ENCODE data around the gene ANKS3. TPM values are rescaled to one million over a fixed set of nuclear protein-coding genes. Genes with fewer than 3 reads are reported as not detected.

Gene ANKS3
- total RNA-seq, 2 experiments from 2014 or later, result 10.0 to 10.2 TPM

DNA sequence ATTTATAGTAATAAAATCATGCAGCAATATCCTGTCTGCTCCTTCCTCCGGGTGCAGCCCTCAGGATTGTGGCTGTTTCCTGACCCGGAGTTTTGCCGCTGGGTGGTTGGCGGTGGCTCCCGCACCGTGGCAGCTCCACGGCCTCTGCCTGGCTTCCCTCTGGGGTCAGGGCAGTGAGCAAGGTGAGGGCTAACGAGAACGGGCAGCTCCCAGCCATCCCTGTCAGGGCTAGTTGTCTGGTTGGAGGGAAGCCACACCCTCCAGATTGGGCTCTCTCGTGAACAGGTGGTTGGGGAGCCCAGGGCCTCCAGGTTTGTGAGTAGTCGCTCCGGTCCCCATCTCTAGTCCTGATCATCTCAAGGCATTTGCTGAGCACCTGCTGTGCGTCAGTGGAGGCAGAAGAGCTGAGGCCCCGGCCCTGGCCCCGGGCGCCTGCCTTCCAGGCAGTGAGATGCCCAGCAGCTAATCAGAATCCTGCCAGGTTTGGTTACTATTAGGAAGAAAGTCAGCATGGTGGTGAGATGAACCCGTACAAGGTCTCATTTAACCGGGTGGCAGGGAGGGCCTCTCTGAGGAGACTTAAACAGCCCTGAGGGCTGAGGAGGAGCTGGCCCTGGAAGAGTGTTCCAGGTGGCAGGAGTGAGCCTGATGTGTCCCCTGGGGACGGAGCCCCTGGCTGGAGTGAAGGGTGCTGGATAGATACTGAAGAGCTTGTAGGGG, 43.0 kb downstream of the ANKS3 start:
- Mint-ChIP-seq H3K27ac (peak overlapping the region; percentile 38), H3K36me3 (ENCODE audit: low read depth) (no peaks in the 10 kb centered on the region), H3K9me3 (no peaks in the 10 kb centered on the region), H3K27me3 (no peaks in the 10 kb centered on the region), H3K4me3 (peak overlapping the region; percentile 34), H3K4me1 (peaks cover 18% of the 10 kb centered on the region)
- CTCF ChIA-PET, result interaction anchor here (0.8 kb wide), 1 partner anchor 8 kb away, joined by 3 read pairs; no protein-coding TSS in a partner anchor
- POLR2A ChIA-PET, result interaction anchor here (0.9 to 1.4 kb wide), 2 partner anchors 10 to 74 kb away, joined by 4 to 5 read pairs; no protein-coding TSS in a partner anchor
- DNase-seq, result no peak

DNA sequence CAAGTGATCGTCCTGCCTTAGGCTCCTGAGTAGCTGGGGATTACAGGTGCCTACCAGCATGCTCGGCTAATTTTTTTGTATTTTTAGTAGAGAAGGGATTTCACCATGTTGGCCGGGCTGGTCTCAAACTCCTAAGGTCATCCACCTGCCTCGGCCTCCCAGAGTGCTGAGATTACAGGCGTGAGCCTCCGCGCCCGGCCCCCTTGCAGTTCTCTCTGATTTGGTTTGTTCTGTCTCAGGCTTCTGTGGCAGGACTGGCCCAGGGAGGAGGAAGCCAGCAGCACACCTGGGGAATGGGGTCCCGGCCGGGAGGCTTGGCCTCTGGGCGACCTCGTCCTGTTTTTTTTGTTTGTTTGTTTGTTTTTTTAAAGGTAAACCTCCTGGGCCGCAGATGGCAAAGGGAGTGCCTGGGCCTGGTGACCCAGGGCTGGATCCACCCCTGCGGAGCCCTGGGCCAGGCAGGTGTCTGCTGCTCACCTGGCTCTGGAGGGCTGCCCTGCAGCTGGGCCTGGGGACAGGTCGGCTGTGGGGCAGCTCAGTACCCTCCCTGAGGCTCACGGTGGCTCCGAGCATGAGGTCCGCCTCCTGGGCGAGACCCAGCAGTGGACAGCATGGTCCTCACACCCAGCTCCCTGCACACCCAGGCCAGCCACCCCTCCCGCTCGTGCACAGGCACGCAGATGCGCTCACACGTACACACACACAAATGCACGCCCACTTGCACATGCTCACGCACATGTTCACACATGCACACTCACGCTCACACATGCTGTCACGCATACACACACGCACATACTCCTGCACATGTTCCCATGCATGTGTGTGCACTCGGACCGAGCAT, 44.0 kb downstream of the ANKS3 start:
- DNase-seq, result no peak
- Mint-ChIP-seq H3K9me3 (no peaks in the 10 kb centered on the region), H3K27me3 (no peaks in the 10 kb centered on the region), H3K4me3 (no peak overlapping the region), H3K36me3 (ENCODE audit: low read depth) (no peaks in the 10 kb centered on the region), H3K4me1 (peaks cover 11% of the 10 kb centered on the region), H3K27ac (no peak overlapping the region)
- ChIA-PET CTCF (no interaction called here), POLR2A (interaction anchor here (1.4 kb wide), 1 partner anchor 73 kb away, joined by 5 read pairs; no protein-coding TSS in a partner anchor)

- H3K27me3 Mint-ChIP-seq, result no peaks in the 10 kb centered on the region
- ChIA-PET POLR2A (no interaction called here), CTCF (no interaction called here)
- DNase-seq, result no peak
- no peaks in the 10 kb centered on the region for H3K9me3 Mint-ChIP-seq
- H3K27ac Mint-ChIP-seq, result no peak overlapping the region
- H3K36me3 Mint-ChIP-seq (ENCODE audit: low read depth), result peaks cover 3% of the 10 kb centered on the region
- H3K4me3 Mint-ChIP-seq, result no peak overlapping the region
- peaks cover 6% of the 10 kb centered on the region for H3K4me1 Mint-ChIP-seq
Measured at GRCh38 chr16:4689091-4689671, 44.9 kb downstream of the ANKS3 start.

- POLR2A ChIA-PET, result no interaction called here
- H3K27ac Mint-ChIP-seq, result no peak overlapping the region
Measured at GRCh38 chr16:4688674-4689045, 45.4 kb downstream of the ANKS3 start.

DNA sequence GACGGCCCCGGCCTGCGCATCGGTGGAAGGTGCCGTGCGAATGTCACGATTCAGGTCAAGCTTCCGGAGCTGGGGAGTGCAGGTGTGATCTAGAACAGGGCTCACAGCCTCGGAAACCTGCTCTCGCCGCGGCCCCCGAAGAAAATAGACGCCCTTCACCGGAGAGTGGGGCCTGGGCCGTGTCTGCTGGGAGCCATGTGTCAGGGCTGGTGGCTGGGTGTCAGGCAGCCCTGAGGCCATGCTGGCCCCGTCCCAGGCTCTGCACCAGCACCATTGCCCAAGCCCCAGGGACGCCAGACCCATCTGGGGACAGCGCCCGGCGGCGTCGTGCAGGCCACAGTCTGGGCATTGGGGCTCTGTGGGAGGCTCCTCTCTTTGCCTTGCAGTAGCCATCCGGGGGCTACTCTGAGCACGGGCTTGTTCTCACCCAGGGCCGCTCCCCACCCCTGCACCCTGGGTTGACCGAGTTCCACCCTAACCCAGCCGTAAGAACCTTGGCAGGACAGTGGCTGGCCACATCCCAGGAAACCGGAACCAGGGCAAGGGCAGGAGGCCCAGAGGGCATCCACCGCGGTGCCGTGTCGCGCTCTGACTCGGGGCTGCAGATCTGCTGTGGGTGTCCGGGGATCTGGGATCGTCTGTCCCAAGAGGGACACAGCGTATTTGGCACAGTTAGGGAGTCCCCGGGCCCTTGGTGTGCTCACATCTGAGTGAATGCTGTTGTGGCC, 46.0 kb downstream of the ANKS3 start:
- POLR2A ChIA-PET, result no interaction called here
- H3K4me1 Mint-ChIP-seq, result peaks cover 6% of the 10 kb centered on the region
- no peak overlapping the region for H3K4me3 Mint-ChIP-seq
- no peak overlapping the region for H3K27ac Mint-ChIP-seq
- H3K9me3 Mint-ChIP-seq, result no peaks in the 10 kb centered on the region
- no peak for DNase-seq
- CTCF ChIA-PET, result no interaction called here
- peaks cover 4% of the 10 kb centered on the region for H3K36me3 Mint-ChIP-seq (ENCODE audit: low read depth)
- H3K27me3 Mint-ChIP-seq, result no peaks in the 10 kb centered on the region

More at GRCh38 chr16:4688674-4689045, 45.4 kb downstream of the ANKS3 start:
- Mint-ChIP-seq H3K36me3 (ENCODE audit: low read depth) (peaks cover 3% of the 10 kb centered on the region), H3K27me3 (no peaks in the 10 kb centered on the region), H3K4me3 (no peak overlapping the region), H3K9me3 (no peaks in the 10 kb centered on the region), H3K4me1 (peaks cover 6% of the 10 kb centered on the region)
- DNase-seq, result no peak
- CTCF ChIA-PET, result no interaction called here

DNA sequence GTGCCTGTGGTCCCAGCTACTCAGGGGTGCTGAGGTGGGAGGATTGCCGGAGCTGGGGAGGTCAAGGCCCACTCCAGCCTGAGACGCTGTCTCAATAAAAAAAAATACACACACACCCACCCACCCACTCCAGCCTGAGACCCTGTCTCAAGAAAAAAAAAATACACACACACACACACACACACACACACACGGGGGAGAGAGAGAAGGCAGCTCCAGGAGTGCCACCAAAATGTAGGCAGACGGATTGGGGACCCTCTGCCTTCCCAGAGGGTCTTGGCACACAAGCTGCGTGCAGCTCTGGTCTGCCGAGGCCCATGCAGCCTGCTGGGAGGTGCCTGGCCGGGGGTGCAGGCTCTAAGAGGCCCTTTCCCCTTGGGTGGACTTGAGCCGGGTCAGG, 46.7 kb downstream of the ANKS3 start:
- no peaks in the 10 kb centered on the region for H3K9me3 Mint-ChIP-seq
- peaks cover 2% of the 10 kb centered on the region for H3K4me1 Mint-ChIP-seq
- H3K36me3 Mint-ChIP-seq (ENCODE audit: low read depth), result peaks cover 6% of the 10 kb centered on the region
- H3K27ac Mint-ChIP-seq, result no peak overlapping the region
- no peaks in the 10 kb centered on the region for H3K27me3 Mint-ChIP-seq
- DNase-seq, result no peak
- CTCF ChIA-PET, result no interaction called here
- no peak overlapping the region for H3K4me3 Mint-ChIP-seq
- POLR2A ChIA-PET, result no interaction called here

DNA sequence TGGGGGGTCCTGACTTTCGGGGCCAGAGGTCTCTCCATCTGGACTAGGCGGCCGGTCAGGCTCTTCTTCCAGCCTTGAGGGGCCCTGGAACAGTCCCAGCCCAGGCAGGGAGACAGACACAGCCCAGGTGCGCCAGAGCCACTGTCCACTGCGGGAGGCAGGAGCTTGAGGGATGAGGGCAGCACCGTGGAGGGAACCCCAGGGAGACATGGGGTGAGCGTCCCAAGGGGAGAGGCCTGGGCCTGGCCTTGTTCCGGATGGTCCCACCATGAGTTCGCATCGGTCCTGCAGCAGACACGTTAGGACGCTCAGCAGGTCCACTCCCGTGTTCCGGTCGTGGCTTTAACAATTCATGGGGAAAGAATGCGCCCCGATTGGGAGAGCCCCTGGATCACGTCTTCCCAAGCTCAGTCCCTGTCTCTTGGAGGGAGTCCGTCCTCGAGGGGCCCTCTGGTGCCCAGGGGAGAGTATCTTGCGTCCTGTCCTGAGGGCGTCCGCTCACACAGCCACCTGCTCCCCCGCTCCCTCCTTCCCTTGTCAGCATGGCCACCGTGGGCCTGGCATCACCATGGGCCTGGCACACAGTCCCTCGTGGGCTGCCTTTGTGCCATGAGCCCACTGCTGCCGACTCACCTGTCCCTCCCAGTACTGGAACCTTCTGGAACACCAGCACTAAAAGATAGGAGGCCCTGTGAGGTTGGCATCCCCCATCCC, 47.4 kb downstream of the ANKS3 start:
- H3K4me1 Mint-ChIP-seq, result no peaks in the 10 kb centered on the region
- peaks cover 7% of the 10 kb centered on the region for H3K36me3 Mint-ChIP-seq (ENCODE audit: low read depth)
- no peak overlapping the region for H3K27ac Mint-ChIP-seq
- H3K4me3 Mint-ChIP-seq, result no peak overlapping the region
- no peak for DNase-seq
- ChIA-PET CTCF (no interaction called here), POLR2A (no interaction called here)
- H3K9me3 Mint-ChIP-seq, result no peaks in the 10 kb centered on the region
- no peaks in the 10 kb centered on the region for H3K27me3 Mint-ChIP-seq

GRCh38 chr16:4685776-4686496, 48.1 kb downstream of the ANKS3 start:
- CTCF ChIA-PET, result no interaction called here
- POLR2A ChIA-PET, result interaction anchor here (1.0 kb wide), 1 partner anchor 14 kb away, joined by 3 read pairs; no protein-coding TSS in a partner anchor
- Mint-ChIP-seq H3K27ac (no peak overlapping the region), H3K9me3 (no peaks in the 10 kb centered on the region), H3K36me3 (ENCODE audit: low read depth) (peaks cover 9% of the 10 kb centered on the region), H3K4me3 (no peak overlapping the region), H3K4me1 (no peaks in the 10 kb centered on the region), H3K27me3 (no peaks in the 10 kb centered on the region)
- no peak for DNase-seq

- Mint-ChIP-seq H3K4me1 (no peaks in the 10 kb centered on the region), H3K9me3 (no peaks in the 10 kb centered on the region), H3K27ac (no peak overlapping the region), H3K4me3 (no peak overlapping the region), H3K27me3 (no peaks in the 10 kb centered on the region), H3K36me3 (ENCODE audit: low read depth) (peaks cover 9% of the 10 kb centered on the region)
- CTCF ChIA-PET, result no interaction called here
- DNase-seq, result no peak
- POLR2A ChIA-PET, result interaction anchor here (1.0 kb wide), 1 partner anchor 15 kb away, joined by 3 read pairs; no protein-coding TSS in a partner anchor
Measured at GRCh38 chr16:4685292-4685691, 48.8 kb downstream of the ANKS3 start.

- H3K27ac Mint-ChIP-seq, result no peak overlapping the region
- no peaks in the 10 kb centered on the region for H3K4me1 Mint-ChIP-seq
- H3K9me3 Mint-ChIP-seq, result no peaks in the 10 kb centered on the region
- no peak overlapping the region for H3K4me3 Mint-ChIP-seq
- ChIA-PET CTCF (no interaction called here), POLR2A (no interaction called here)
- DNase-seq, result no peak
- H3K27me3 Mint-ChIP-seq, result no peaks in the 10 kb centered on the region
- peaks cover 9% of the 10 kb centered on the region for H3K36me3 Mint-ChIP-seq (ENCODE audit: low read depth)
Measured at GRCh38 chr16:4684763-4685162, 49.3 kb downstream of the ANKS3 start.

- Mint-ChIP-seq H3K4me3 (no peak overlapping the region), H3K27me3 (no peaks in the 10 kb centered on the region), H3K4me1 (no peaks in the 10 kb centered on the region), H3K36me3 (ENCODE audit: low read depth) (peaks cover 11% of the 10 kb centered on the region), H3K27ac (no peak overlapping the region), H3K9me3 (no peaks in the 10 kb centered on the region)
- DNase-seq, result no peak
- POLR2A ChIA-PET, result no interaction called here
- CTCF ChIA-PET, result no interaction called here
Measured at GRCh38 chr16:4684058-4684715, 49.9 kb downstream of the ANKS3 start.
